GM11168 (cell line): ENCODE data around the gene WFDC2.

Source experiments
- in situ Hi-C: fragments of 300-500 bp; cut with MboI; formaldehyde crosslinking; loops from one replicate; pipeline ENCODE4 v1.12.0; 2022; ENCODE audit warnings: low sequenced_read_pairs; ENCODE audit not compliant: unreplicated experiment

The WFDC2 gene

GRCh38 chr20:45489083-45489531, 19.6 kb downstream of the WFDC2 start:
- in situ Hi-C loops = no loop called here

GRCh38 chr20:45495501-45495941, 26.0 kb downstream of the WFDC2 start:
- in situ Hi-C loops = no loop called here

- in situ Hi-C loops = no loop called here
Measured at GRCh38 chr20:45496166-45496565, 26.6 kb downstream of the WFDC2 start.

GRCh38 chr20:45497971-45498494, 28.5 kb downstream of the WFDC2 start:
- in situ Hi-C loops = no loop called here

- in situ Hi-C loops = no loop called here
Measured at GRCh38 chr20:45500022-45500421, 30.5 kb downstream of the WFDC2 start.

GRCh38 chr20:45501600-45501999, 32.0 kb downstream of the WFDC2 start:
- in situ Hi-C loops = no loop called here

GRCh38 chr20:45502561-45502960, 33.0 kb downstream of the WFDC2 start:
- in situ Hi-C loops = no loop called here

- in situ Hi-C loops = no loop called here
Measured at GRCh38 chr20:45503403-45503802, 33.9 kb downstream of the WFDC2 start.

- in situ Hi-C loops = no loop called here
Measured at GRCh38 chr20:45506398-45506797, 36.8 kb downstream of the WFDC2 start.

GRCh38 chr20:45507011-45507820, 37.7 kb downstream of the WFDC2 start:
- in situ Hi-C loops = no loop called here

GRCh38 chr20:45508068-45508886, 38.7 kb downstream of the WFDC2 start:
- in situ Hi-C loops = no loop called here

- in situ Hi-C loops = no loop called here
Measured at GRCh38 chr20:45509091-45509490, 39.5 kb downstream of the WFDC2 start.

- in situ Hi-C loops = no loop called here
Measured at GRCh38 chr20:45510242-45510862, 40.8 kb downstream of the WFDC2 start.

- in situ Hi-C loops = no loop called here
Measured at GRCh38 chr20:45515147-45515913, 45.8 kb downstream of the WFDC2 start, which contains the start of gene SPINT3. Gene SPINT3, minus strand, starts transcription at chr20:45515622. Its CDS starts 14 bp downstream, at chr20:45515608.

GRCh38 chr20:45518282-45518681, 48.7 kb downstream of the WFDC2 start:
- in situ Hi-C loops = no loop called here

GRCh38 chr20:45523821-45524220, 54.3 kb downstream of the WFDC2 start:
- in situ Hi-C loops = no loop called here

- in situ Hi-C loops = no loop called here
Measured at GRCh38 chr20:45527294-45527693, 57.7 kb downstream of the WFDC2 start.
